HG03025 (cell line): ENCODE results near the gene ITGB4.
"Not testable (repeated sequence)": the region's sequence is repeated elsewhere in the genome, so short reads cannot be mapped to it uniquely, and the experiment has no call there.

ENCODE experiments used
- ATAC-seq: cut with Tn5 transposase; IDR thresholded peaks from one replicate; pipeline ENCODE4 v1.9.1; 2021; ENCODE audit warnings: mild to moderate bottlenecking, moderate library complexity; ENCODE audit not compliant: unreplicated experiment, low FRiP score

ITGB4 gene

DNA sequence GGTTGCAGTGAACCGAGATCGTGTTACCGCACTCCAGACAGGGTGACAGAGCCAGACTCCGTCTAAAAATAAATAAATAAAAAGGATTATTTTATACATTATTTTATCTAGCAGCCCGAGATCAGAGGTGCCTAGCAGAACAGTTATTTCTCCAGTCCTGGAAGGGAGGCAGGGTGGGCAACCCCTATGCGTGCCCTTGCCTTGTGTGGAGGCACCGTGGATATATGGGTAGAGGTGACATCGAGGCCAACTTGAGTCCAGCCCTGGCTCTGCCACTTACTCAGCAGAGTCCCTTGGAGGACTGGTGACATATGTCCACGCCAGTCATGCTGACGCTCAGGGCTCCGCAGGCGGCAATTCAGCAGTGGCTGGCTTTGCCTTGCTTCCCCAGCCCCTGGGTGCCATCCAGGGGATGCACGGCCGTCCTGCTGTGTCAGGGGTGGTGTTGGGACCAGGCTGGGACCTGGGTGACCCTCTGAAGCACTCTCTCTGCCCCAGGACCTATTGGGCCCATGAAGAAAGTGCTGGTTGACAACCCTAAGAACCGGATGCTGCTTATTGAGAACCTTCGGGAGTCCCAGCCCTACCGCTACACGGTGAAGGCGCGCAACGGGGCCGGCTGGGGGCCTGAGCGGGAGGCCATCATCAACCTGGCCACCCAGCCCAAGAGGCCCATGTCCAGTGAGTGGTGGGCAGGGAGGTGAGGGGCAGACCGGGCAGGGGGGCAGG lies 30.6 kb downstream of the ITGB4 start:
- no peak for ATAC-seq

GRCh38 chr17:75752405-75752709 lies 31.1 kb downstream of the ITGB4 start:
- ATAC-seq: no peak

DNA sequence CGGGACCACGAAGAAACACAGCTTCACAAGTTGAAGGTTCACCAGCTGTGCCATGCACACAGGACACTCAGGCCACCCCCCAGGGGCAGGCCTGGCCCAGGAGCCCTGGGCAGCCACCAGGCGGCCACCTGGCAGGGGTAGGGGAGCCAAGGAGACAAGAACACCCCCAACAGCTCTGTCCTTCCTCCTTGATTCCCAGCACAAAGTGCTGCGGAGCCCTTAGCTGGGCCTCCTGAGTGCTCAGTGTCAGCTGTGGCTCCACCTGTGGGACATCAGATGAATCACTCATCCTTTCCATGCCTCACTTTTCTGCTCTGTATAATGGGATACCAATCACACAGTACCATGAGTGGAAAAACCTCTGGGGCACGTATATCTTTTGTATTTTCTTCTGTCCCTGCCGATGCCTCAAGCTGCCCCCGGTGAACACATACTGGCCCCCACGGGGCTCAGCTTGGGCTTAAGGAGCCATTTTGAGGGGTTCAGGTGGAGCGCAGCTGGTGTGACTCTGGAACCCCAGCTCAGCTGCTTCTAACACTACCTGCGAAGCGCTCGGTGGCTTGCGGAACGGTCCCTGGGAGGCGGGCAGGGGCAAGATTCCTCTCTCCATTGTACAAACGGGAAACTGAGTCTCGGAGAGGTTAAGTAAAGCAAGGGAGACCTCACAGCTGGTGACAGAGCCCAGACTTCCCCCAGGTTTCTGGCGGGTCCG lies 31.7 kb downstream of the ITGB4 start:
- ATAC-seq: no peak

GRCh38 chr17:75753514-75754377 lies 32.5 kb downstream of the ITGB4 start:
- ATAC-seq: peak; percentile 46

DNA sequence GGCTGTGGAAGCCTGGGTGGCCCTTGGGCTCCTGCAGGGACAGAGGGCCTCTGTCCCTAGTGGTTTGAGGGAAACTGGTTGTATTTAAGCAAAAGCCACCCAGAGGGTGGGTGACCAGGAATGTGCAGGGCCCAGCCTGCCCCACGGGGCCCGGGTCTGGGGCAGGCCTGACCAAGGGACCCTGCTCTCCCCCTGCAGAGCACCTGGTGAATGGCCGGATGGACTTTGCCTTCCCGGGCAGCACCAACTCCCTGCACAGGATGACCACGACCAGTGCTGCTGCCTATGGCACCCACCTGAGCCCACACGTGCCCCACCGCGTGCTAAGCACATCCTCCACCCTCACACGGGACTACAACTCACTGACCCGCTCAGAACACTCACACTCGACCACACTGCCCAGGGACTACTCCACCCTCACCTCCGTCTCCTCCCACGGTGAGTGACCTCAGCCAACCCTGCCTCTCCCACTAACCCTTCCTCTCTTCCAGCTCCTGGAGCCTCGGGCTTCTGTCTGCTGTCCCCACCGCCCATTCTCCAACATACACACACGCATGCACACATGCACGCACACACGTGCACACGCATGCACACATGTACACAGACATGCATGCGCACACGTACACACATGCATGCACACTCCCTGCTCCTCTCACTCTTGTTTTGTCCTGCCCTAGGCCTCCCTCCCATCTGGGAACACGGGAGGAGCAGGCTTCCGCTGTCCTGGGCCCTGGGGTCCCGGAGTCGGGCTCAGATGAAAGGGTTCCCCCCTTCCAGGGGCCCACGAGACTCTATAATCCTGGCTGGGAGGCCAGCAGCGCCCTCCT lies 33.3 kb downstream of the ITGB4 start:
- ATAC-seq: no peak

DNA sequence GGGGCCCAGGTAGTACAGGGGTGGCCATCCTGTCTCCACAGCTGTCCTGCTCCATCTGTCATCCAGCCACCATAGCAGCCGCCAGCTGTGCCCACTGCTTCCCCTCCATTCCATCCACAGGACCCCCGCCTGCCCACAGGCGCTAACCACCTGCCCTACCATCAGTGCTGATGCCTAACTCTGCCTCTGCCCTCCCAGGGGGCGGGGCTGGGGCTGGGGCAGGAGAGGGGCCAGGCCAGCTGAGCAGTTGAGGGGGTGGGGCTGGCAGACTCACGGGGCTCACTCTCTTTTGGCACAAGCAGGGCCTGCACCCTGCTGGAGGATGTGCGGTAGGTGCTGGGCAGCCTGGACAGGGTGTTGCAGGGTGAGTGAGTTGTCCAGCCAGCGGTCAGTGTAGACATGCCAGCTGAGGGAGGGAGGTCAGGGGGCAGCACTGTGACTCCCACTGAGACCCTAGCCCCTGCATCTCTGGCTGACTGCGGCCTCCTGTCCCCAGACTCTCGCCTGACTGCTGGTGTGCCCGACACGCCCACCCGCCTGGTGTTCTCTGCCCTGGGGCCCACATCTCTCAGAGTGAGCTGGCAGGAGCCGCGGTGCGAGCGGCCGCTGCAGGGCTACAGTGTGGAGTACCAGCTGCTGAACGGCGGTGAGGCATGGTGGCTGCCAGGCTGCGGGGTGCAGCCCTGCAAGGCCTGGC lies 34.1 kb downstream of the ITGB4 start:
- no peak for ATAC-seq

- ATAC-seq: no peak
Observed at GRCh38 chr17:75755990-75756389, 34.7 kb downstream of the ITGB4 start.

DNA sequence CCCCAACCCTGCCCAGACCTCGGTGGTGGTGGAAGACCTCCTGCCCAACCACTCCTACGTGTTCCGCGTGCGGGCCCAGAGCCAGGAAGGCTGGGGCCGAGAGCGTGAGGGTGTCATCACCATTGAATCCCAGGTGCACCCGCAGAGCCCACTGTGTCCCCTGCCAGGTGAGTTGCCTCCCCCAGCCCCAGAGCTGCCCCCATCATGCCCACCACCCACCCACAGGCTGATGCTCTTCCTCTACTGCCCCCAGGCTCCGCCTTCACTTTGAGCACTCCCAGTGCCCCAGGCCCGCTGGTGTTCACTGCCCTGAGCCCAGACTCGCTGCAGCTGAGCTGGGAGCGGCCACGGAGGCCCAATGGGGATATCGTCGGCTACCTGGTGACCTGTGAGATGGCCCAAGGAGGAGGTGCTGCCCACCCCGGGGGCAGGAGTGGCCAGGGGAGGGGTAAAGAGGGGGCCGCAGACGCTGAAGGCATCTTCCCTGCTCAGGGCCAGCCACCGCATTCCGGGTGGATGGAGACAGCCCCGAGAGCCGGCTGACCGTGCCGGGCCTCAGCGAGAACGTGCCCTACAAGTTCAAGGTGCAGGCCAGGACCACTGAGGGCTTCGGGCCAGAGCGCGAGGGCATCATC lies 35.3 kb downstream of the ITGB4 start:
- no peak for ATAC-seq

GRCh38 chr17:75757086-75757681 lies 35.9 kb downstream of the ITGB4 start:
- no peak for ATAC-seq

- no peak for ATAC-seq
Observed at GRCh38 chr17:75758131-75758905, 37.1 kb downstream of the ITGB4 start.

DNA sequence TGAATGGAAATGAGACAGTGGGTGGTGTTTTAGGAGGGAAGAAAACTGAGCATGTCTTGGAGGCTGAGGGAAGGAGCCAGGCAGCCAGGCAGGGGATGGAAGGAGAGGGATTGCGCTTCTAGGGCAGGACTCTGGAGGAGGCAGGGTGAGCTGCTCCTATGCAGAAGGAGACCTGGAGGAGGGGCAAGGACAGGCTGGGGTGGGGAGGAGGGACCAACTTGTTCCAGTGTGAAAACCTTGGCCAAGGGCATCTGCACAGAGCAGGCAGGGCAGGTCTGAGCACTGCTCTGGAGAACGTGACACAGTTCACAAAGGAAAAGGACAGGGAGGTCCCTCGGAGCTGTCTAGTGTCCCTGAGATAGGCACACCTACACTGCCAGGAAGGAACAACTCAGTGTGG lies 38.2 kb downstream of the ITGB4 start:
- ATAC-seq: no peak

- ATAC-seq: not testable (repeated sequence)
Observed at GRCh38 chr17:75759978-75760640, 38.9 kb downstream of the ITGB4 start.

GRCh38 chr17:75762513-75763268 lies 41.4 kb downstream of the ITGB4 start:
- ATAC-seq: no peak

DNA sequence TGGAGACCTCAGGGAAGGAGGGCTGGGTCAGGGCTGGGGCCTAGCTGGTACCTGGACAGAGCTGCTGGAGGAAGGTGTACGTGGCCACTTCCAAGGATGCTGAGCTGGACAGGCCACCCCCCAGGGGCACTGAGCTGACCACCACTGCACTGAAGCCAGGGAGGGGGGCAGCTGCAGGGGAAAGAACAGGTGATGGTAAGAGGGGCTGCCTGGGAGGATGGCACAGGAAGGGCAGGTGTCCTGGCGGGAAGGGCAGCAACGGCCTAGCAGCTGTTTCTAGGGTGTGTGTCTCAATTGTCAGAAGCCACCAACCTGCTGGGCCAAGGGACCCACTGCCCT lies 42.0 kb downstream of the ITGB4 start:
- no peak for ATAC-seq

GRCh38 chr17:75763613-75764416 lies 42.6 kb downstream of the ITGB4 start:
- ATAC-seq: no peak

DNA sequence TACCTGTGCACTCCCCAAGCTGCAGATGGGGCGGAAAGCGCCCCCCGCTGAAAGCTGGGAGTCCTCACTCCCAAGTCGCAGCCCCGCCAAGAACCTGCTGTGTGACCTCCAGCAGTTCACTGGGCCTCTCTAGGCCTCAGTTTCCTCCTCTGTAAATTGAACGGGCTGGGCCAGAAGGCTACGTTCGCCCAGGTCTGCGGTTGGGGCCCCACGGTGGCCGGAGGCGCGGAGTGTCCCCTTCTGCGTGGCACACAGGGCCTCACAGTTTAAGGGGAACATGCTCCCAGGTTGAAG lies 43.1 kb downstream of the ITGB4 start:
- ATAC-seq: no peak
